Esophagus squamous epithelium (tissue), 5 donors: ENCODE data around the gene ADGRG4. TPM values are rescaled to one million over a fixed set of nuclear protein-coding genes. Genes with fewer than 3 reads are reported as not detected.
"Not testable (repeated sequence)": the region's sequence is repeated elsewhere in the genome, so short reads cannot be mapped to it uniquely, and the experiment has no call there.

Experiments
- DNase-seq: peaks from one replicate; lab custom pipeline; 2025; lab: John Stamatoyannopoulos, UW
- H3K27ac ChIP-seq, 4 donors: fragments of 200-600 bp; sonication (generic); one replicate each; pipeline ENCODE4 v1.5.1; 2016 to 2019; ENCODE audit warnings: mild to moderate bottlenecking in 1 of 4
- H3K27me3 ChIP-seq, 4 donors: fragments of 200-600 bp; sonication (generic); 1 replicate in 3 of 4; 2 replicates in 1 of 4; pipeline versions ENCODE4 v1.5.1 to v1.6.0; 2017 to 2021; ENCODE audit warnings: antibody characterized with exemption in 1 of 4
- H3K36me3 ChIP-seq, 3 donors: fragments of 200-600 bp; sonication (generic); one replicate each; pipeline ENCODE4 v1.5.1; 2016 to 2019
- H3K4me1 ChIP-seq, 3 donors: fragments of 200-600 bp; sonication (generic); one replicate each; pipeline ENCODE4 v1.5.1; 2017 to 2019
- H3K4me3 ChIP-seq, 4 donors: fragments of 200-600 bp; sonication (generic); 1 replicate in 3 of 4; 2 replicates in 1 of 4; pipeline ENCODE4 v1.5.1; 2016 to 2019; ENCODE audit warnings: mild to moderate bottlenecking in 2 of 4, moderate library complexity in 1 of 4
- H3K9me3 ChIP-seq, 3 donors: fragments of 200-600 bp; sonication (generic); one replicate each; pipeline ENCODE4 v1.5.1; 2016 to 2019
- POLR2A ChIP-seq, 4 donors: fragments of 450-650 bp; IDR thresholded peaks; one replicate each; pipeline ENCODE4 v1.6.1; 2017; ENCODE audit warnings: antibody characterized with exemption in 4 of 4, mild to moderate bottlenecking in 4 of 4, moderate library complexity in 3 of 4
- WGBS, 2 donors: methylation state at CpG; one replicate each; pipeline ENCODE4 v1.1.5; 2018; 5-methylcytosine and 5-hydroxymethylcytosine counted together
- intact Hi-C: fragments of 100-400 bp; cut with DNase I; formaldehyde crosslinking; loops from one replicate; pipeline ENCODE4 v1.15.0; 2022
- total RNA-seq, 4 donors: library from RNA; depleted of rRNA; stranded (reverse); fragments of >200 nt; gene quantifications; one replicate each; pipeline ENCODE4 v1.1.0, GENCODE V29; 2016
- TF ChIP-seq, protein P1 (sequence below), 6 experiments: fragments of 450-650 bp in 4 of 6; fragments of 200-600 bp in 2 of 6; sonication (generic) in 2 of 6; IDR thresholded peaks; one replicate each; pipeline ENCODE4 v1.5.1; 2016 to 2019; ENCODE audit warnings: antibody characterized with exemption in 6 of 6, mild to moderate bottlenecking in 4 of 6, moderate library complexity in 4 of 6
- donor health status: DM: yes; HTN: yes; CAD: no.

ADGRG4 gene
- total RNA-seq, 4 donors from 2014 or later: 0.19 TPM; not detected in 3

DNA sequence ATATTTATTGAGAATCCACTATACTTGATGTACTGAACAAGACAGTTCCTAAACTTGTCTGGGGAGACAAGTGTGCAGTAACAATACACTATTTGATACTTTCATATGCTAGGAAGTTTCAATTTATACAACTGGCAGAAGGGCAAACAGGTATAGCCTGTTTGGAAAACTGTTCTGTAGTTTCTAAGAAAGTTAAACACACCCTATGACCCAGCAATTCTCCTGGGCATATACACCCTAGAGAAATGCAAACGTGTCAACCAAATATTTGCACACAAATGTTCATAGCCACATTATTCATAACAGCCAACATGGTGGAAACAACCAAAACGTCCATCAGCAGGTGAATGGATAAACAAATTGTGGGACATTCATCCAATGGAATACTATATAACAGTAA, 123.0 kb downstream of the ADGRG4 start:
- Histone ChIP-seq H3K27ac (peak overlapping the region in 2 of 4 donors; percentile 20 to 58), H3K27me3 (no peaks in the 10 kb centered on the region), H3K36me3 (no peaks in the 10 kb centered on the region), H3K4me1 (no peaks in the 10 kb centered on the region), H3K9me3 (no peaks in the 10 kb centered on the region), H3K4me3 (no peak overlapping the region)
- 30 to 34% methylated on average over 2 of the region's 2 CpGs for WGBS, 2 donors
- intact Hi-C loops: no loop called here
- TF ChIP-seq POLR2A (IDR thresholded peaks at IDR 0.05): no peak
- TF ChIP-seq, protein P1, sequence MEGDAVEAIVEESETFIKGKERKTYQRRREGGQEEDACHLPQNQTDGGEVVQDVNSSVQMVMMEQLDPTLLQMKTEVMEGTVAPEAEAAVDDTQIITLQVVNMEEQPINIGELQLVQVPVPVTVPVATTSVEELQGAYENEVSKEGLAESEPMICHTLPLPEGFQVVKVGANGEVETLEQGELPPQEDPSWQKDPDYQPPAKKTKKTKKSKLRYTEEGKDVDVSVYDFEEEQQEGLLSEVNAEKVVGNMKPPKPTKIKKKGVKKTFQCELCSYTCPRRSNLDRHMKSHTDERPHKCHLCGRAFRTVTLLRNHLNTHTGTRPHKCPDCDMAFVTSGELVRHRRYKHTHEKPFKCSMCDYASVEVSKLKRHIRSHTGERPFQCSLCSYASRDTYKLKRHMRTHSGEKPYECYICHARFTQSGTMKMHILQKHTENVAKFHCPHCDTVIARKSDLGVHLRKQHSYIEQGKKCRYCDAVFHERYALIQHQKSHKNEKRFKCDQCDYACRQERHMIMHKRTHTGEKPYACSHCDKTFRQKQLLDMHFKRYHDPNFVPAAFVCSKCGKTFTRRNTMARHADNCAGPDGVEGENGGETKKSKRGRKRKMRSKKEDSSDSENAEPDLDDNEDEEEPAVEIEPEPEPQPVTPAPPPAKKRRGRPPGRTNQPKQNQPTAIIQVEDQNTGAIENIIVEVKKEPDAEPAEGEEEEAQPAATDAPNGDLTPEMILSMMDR (IDR thresholded peaks at IDR 0.05): no peak
- no peak for DNase-seq

GRCh38 chrX:136425996-136426395, 125.2 kb downstream of the ADGRG4 start:
- Histone ChIP-seq H3K36me3 (no peaks in the 10 kb centered on the region), H3K27me3 (no peaks in the 10 kb centered on the region), H3K9me3 (no peaks in the 10 kb centered on the region), H3K4me1 (no peaks in the 10 kb centered on the region), H3K27ac (no peak overlapping the region), H3K4me3 (no peak overlapping the region)
- no peak for TF ChIP-seq POLR2A (IDR thresholded peaks at IDR 0.05)
- TF ChIP-seq, protein P1 (IDR thresholded peaks at IDR 0.05): no peak
- intact Hi-C loops: no loop called here
- DNase-seq: no peak
- 48 to 57% methylated on average over 2 of the region's 2 CpGs for WGBS, 2 donors

- DNase-seq: no peak
- H3K27me3 ChIP-seq: no peaks in the 10 kb centered on the region
- intact Hi-C loops: no loop called here
- no peak for TF ChIP-seq POLR2A (IDR thresholded peaks at IDR 0.05)
- TF ChIP-seq, protein P1 (IDR thresholded peaks at IDR 0.05): no peak
- H3K4me3 ChIP-seq: no peak overlapping the region
- no peaks in the 10 kb centered on the region for H3K36me3 ChIP-seq
- H3K27ac ChIP-seq: no peak overlapping the region
- no peaks in the 10 kb centered on the region for H3K9me3 ChIP-seq
- H3K4me1 ChIP-seq: no peaks in the 10 kb centered on the region
- 32 to 70% methylated on average over 1 of the region's 1 CpG for WGBS, 2 donors
Measured at GRCh38 chrX:136431625-136432024, 130.9 kb downstream of the ADGRG4 start.

- Histone ChIP-seq H3K27me3 (no peaks in the 10 kb centered on the region), H3K27ac (no peak overlapping the region), H3K36me3 (no peaks in the 10 kb centered on the region), H3K4me3 (no peak overlapping the region), H3K4me1 (no peaks in the 10 kb centered on the region), H3K9me3 (no peaks in the 10 kb centered on the region)
- intact Hi-C loops: no loop called here
- TF ChIP-seq, protein P1 (IDR thresholded peaks at IDR 0.05): no peak
- no peak for TF ChIP-seq POLR2A (IDR thresholded peaks at IDR 0.05)
- no peak for DNase-seq
- WGBS, 2 donors: 57 to 83% methylated on average over 2 of the region's 2 CpGs
Measured at GRCh38 chrX:136437774-136438173, 137.0 kb downstream of the ADGRG4 start.

DNA sequence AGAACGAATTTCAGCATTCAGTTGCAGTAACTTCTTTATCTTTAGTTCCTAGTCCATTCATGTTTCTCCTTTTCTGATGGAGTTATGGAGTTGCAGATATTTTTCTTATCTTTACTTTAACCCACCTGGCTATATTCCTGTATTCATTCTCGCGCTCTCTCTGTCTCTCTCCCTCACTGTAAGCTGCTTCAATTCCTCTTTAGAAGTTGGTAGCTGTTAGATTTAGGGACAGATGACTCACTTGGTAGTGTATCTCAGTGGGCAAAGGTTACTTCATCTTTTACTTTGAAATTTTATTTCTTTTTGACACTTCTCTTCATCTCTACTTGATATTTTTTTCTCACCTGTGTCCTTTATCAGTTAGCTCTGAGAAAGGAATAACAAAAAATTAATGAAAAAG, 137.4 kb downstream of the ADGRG4 start:
- no peaks in the 10 kb centered on the region for H3K27me3 ChIP-seq
- WGBS, 2 donors: 75 to 76% methylated on average over 3 of the region's 3 CpGs
- no peak overlapping the region for H3K4me3 ChIP-seq
- TF ChIP-seq, protein P1 (IDR thresholded peaks at IDR 0.05): no peak
- TF ChIP-seq POLR2A (IDR thresholded peaks at IDR 0.05): no peak
- intact Hi-C loops: no loop called here
- H3K4me1 ChIP-seq: no peaks in the 10 kb centered on the region
- H3K36me3 ChIP-seq: no peaks in the 10 kb centered on the region
- H3K9me3 ChIP-seq: no peaks in the 10 kb centered on the region
- no peak overlapping the region for H3K27ac ChIP-seq
- no peak for DNase-seq

- 91% methylated on average over 4 of the region's 18 CpGs; no CpG with 5 or more reads in 1 of the 2 donors for WGBS, 2 donors
- H3K36me3 ChIP-seq, H3K27ac ChIP-seq, H3K4me3 ChIP-seq, DNase-seq, intact Hi-C loops, H3K9me3 ChIP-seq, H3K4me1 ChIP-seq, H3K27me3 ChIP-seq: not testable (repeated sequence)
Measured at GRCh38 chrX:136445674-136446073, 144.9 kb downstream of the ADGRG4 start.
